SH-SY5Y (cell line): Measurements from ENCODE around the gene LPO.

ENCODE experiments used
- GATA2 ChIP-seq: IDR thresholded peaks from 2 replicates; pipeline ENCODE4 v1.6.1; 2011; ENCODE audit warnings: mild to moderate bottlenecking, low read depth, low read length
- GATA3 ChIP-seq: IDR thresholded peaks from 2 replicates; pipeline ENCODE4 v1.6.1; 2011; ENCODE audit warnings: low read depth, mild to moderate bottlenecking, low read length, moderate library complexity

The LPO gene

GRCh38 chr17:58217766-58218165 lies 20.6 kb upstream of the LPO start:
- TF ChIP-seq GATA2 = no peak
- TF ChIP-seq GATA3 = no peak

GRCh38 chr17:58219007-58219788 lies 19.2 kb upstream of the LPO start, which contains the start of gene MKS1:
Gene MKS1 (minus strand): TSS chr17:58219255. CDS start chr17:58219230, 25 bp downstream.
- TF ChIP-seq GATA3 = no peak

GRCh38 chr17:58219789-58220183 lies 18.6 kb upstream of the LPO start:
- TF ChIP-seq GATA2 (no peak), GATA3 (no peak)

GRCh38 chr17:58224315-58224714 lies 14.1 kb upstream of the LPO start:
- TF ChIP-seq GATA2 = no peak
- no peak for TF ChIP-seq GATA3

DNA sequence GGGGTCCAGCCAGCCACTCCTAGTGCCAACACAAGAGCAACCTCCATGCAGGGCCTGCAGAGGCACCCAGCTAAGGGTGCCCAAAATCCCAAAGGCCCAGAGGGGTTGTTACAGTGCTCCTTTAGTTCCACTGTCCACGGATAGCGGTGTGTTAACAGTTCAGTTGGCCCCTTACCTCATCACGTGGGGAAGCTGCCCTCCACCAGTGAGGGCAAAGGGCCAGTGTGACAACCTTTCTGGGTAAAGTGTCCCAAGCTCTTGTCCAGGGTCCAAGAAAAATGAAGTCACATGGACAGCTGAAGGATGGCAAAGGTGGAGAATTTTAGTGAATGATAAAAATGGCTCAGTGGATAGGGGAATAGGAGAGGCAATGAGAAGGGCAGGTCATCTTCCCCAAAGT lies 10.7 kb upstream of the LPO start:
- TF ChIP-seq GATA3 = no peak

GRCh38 chr17:58228679-58229078 lies 9.7 kb upstream of the LPO start:
- TF ChIP-seq GATA3 (no peak), GATA2 (no peak)

DNA sequence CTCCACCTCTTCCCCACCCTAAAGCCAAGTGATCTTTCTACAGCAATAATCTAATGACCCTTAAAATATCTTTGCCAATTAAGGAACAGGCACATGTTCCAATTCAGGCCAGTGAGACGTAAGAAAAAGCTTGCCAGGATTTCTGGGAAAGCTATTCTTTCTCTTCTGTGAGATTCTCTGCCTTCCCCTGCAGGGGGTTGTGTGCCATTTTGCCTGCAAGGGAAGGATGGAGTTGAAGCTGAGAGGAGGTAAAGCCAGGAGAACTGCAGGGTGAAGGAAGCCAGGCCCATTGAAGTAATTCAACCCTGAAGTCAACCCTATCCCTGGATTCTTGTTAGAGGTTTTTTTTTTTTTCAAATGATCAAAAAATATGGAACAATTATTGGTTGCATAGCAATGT lies 9.0 kb upstream of the LPO start:
- no peak for TF ChIP-seq GATA3
- TF ChIP-seq GATA2 = no peak

GRCh38 chr17:58229881-58230280 lies 8.5 kb upstream of the LPO start:
- TF ChIP-seq GATA3 = no peak
- no peak for TF ChIP-seq GATA2

- no peak for TF ChIP-seq GATA2
Measured at GRCh38 chr17:58231641-58232040, 6.7 kb upstream of the LPO start.

DNA sequence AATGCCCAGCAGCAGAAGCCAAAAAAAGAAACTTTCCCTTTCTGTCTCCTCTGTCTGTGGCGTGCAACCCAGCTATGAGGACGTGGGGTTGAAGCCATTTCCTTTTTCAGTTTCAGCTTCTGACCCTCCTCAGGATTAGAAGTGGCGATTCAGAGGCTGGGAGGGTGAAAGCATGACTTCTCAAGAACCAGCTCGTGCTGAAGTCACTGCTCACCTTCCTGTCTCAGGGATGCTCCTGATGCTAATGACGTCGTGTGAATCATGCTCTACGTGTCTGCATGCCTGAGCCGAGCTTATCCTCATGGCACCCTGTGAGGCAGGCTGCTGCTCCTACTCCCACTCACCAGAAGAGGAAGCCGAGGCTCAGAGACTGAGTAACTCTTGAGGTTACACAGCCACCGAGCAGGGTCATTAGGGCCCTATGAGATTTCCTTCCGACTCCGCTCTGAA lies 5.7 kb upstream of the LPO start:
- TF ChIP-seq GATA2 (no peak), GATA3 (no peak)

DNA sequence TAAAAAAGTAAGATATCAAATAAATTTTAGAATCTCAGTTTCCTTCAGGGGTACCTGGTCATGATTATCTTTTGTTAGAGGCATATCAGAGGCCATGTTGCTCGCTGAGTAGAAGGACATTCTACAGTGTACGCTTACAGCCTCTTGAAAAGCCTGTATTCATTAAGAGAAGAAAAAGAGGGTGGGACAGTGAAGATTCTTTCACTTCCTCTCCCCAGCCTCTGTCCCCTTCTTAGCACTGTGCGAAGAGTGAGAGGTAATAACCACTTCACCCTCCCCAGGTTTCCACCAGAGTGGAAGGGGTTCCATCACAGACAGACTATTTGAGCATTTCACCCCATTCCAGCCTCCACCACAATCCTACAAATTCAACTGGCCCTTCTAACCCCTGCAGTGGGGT lies 4.8 kb upstream of the LPO start:
- TF ChIP-seq GATA2 (no peak), GATA3 (no peak)

- no peak for TF ChIP-seq GATA2
- no peak for TF ChIP-seq GATA3
Measured at GRCh38 chr17:58234512-58234911, 3.9 kb upstream of the LPO start.

DNA sequence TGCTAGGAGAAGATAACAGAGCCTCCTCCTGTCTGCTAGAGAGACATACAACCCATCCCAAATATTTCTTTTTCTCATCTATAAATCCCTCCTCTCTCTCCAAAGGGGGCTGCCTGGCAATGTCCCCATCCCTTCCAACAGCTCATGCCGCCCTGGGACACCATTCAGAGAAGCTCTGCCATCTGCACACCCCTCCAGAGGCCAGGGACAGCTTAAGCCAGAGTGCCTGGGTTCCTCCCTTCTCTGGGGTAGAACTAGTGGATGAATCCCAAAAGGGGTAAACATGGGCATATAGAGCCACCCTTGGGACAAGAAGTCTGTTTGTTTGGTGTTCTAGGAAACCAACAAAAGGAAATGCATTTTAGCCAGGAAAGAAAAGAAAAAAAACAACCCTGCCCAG lies 2.6 kb upstream of the LPO start:
- TF ChIP-seq GATA3 (no peak), GATA2 (no peak)

DNA sequence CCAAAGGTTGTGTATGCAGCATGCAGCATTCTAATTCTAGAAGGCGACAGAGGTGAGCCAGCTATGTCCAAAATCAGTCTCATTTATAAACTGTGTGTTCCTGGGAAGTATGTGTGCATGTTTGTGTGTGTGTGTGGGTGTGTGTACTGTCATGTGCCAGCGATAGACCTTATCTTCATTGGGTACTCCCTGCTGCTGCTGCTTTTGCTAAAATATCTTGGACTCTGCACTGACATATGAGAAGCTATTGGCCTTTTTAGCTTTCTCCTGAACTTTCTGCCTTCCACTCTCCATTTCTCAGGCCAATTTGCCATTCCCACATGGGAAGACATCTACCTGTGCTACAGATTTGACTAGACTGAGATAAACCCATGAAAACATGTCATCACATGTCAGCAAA lies 2.0 kb upstream of the LPO start:
- TF ChIP-seq GATA2 (no peak), GATA3 (no peak)

DNA sequence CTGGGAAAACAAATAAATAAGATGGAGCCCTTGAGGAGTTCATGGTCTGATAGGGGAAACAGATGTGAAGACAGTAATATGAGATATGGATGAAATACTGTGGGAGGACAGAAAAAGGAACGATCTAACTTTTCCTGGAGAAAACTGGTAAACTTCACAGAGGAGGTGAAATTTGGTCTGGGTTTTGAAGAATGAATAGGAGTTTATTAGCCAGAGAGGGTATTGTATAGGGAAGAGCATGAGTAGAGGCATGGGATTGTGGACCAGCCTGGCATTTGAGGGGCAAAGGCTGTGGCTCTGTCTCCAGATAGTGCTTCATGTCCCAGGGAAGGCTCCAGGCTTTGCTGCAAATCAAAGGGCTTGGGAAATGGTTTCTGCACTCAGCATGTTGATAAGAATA lies 1.6 kb downstream of the LPO start:
- TF ChIP-seq GATA2 (no peak), GATA3 (no peak)

DNA sequence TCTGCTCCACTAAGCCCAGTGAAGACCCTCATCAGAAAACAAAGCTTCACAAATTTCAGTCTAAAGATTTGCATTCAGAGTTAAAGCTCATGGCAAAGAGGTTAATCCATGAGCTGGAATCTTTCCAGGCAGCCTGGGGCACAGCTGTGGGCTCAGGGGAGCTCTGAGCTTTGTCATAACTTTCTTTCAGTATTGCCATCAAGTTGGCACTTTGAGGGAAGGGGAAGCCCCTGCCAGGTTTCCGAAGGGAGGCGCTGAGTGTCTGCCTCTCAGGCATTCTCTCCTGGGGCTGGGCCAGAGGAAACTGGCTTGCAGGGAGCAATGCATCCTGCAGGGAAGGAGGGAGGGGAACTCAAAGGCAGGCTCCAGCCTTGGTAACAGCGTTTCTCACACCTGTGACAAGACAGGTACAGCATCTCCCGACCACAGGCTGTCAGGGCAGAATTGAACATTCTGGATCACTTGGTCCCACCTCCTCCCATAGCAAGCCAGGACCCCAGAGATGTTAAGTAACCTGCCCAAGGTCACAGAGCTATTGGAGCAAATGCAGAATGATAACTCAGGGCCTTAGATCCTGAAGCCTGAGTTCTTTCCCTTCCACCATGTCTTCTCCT lies 3.9 kb downstream of the LPO start:
- TF ChIP-seq GATA3 (no peak), GATA2 (no peak)

DNA sequence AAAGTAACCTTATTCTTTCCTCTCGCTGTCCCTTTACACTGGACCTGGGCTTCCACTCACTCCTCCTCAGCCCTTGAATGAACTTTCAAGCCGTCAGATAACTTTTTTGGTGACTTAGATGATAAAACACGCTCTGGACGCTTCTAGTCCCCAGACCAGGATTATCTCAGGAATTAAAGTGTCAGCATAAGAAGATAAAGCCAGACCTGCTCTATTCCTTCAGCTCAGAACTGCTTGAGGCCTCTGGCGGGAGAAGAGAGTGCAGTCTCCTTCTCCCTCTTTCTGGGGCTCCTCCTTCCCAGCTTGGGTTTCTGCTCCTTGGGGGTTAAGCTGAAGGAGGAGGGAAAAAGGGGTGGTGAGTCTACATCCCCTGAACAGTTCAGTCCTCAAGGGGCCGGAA lies 6.6 kb downstream of the LPO start:
- TF ChIP-seq GATA3 = no peak
- no peak for TF ChIP-seq GATA2
